ENCODE measurements around the gene SLN.

DNA sequence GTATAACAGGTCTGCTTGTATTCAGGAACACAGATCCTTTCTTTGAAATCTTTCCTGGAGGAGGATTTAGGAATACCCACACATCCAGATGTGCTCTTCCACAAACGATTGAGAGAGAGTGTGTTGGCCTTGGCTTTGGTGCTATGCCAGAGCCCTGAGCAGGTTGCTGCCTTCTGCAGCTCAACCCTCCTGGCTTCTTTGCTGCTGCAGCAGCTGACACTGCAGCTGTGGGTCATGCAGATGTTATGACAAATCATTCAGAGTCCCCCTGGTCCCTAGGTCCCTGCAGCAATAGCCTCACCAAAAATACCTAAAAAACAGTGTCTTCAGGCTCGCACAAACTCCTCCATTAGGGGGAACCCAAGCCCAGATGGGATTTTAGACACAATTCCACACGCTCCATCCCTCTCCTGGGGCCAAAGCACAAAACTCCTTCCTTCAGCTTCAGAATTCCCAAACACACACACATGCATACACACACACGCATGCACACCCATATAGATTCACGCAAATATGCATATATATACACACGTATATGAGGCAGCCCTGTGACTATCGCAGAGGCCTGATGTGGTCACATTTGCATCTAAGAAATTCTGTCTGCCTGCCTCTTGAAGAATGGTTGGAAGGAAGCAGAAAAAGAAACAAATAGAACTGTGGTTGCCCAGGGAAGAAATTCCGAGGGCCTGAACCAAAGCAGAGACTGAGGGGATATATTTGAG is 35.4 kb downstream of the SLN start:
- TF ChIP-seq, protein P1, sequence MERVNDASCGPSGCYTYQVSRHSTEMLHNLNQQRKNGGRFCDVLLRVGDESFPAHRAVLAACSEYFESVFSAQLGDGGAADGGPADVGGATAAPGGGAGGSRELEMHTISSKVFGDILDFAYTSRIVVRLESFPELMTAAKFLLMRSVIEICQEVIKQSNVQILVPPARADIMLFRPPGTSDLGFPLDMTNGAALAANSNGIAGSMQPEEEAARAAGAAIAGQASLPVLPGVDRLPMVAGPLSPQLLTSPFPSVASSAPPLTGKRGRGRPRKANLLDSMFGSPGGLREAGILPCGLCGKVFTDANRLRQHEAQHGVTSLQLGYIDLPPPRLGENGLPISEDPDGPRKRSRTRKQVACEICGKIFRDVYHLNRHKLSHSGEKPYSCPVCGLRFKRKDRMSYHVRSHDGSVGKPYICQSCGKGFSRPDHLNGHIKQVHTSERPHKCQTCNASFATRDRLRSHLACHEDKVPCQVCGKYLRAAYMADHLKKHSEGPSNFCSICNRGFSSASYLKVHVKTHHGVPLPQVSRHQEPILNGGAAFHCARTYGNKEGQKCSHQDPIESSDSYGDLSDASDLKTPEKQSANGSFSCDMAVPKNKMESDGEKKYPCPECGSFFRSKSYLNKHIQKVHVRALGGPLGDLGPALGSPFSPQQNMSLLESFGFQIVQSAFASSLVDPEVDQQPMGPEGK (CRISPR knock-in tag; IDR thresholded peaks at IDR 0.05; ENCODE audit: borderline replicate concordance): no peak
- no peak for TF ChIP-seq ARNTL (CRISPR knock-in tag; IDR thresholded peaks at IDR 0.05; ENCODE audit: borderline replicate concordance, low read depth)
- TF ChIP-seq POU6F1 (CRISPR knock-in tag; IDR thresholded peaks at IDR 0.05; ENCODE audit: borderline replicate concordance, low read depth): no peak
- no peak for TF ChIP-seq ISL1 (CRISPR knock-in tag; IDR thresholded peaks at IDR 0.05)
- no peak for TF ChIP-seq RARB (CRISPR knock-in tag; IDR thresholded peaks at IDR 0.05)
- no peak for TF ChIP-seq ZFP30 (CRISPR knock-in tag; IDR thresholded peaks at IDR 0.05)
- TF ChIP-seq TOX (CRISPR knock-in tag; IDR thresholded peaks at IDR 0.05; ENCODE audit: borderline replicate concordance): no peak
- TF ChIP-seq TCF4 (CRISPR knock-in tag; IDR thresholded peaks at IDR 0.05; ENCODE audit: borderline replicate concordance): no peak
- TF ChIP-seq CSDC2 (CRISPR knock-in tag; IDR thresholded peaks at IDR 0.05): no peak
- no peak for TF ChIP-seq ZNF8 (CRISPR knock-in tag; IDR thresholded peaks at IDR 0.05)
